H9 (cell line): ENCODE results near the gene GPBAR1. TPM values are rescaled to one million over a fixed set of nuclear protein-coding genes. Genes with fewer than 3 reads are reported as not detected.

Source experiments
- DNase-seq: peaks from one replicate; pipeline ENCODE4 v3.0.0-alpha.2; 2017
- H2AFZ ChIP-seq: one replicate; pipeline ENCODE4 v1.6.1; 2013; ENCODE audit warnings: mild to moderate bottlenecking, low read length, control low read depth, moderate library complexity
- H2AK5ac ChIP-seq: 2 replicates; pipeline ENCODE4 v1.6.1; 2013; ENCODE audit warnings: low read length, control low read depth, mixed read lengths; ENCODE audit not compliant: insufficient read length
- H2BK120ac ChIP-seq: one replicate; pipeline ENCODE4 v1.6.1; 2013; ENCODE audit warnings: low read depth, mild to moderate bottlenecking, low read length, control low read depth, inconsistent platforms; ENCODE audit not compliant: poor library complexity, severe bottlenecking
- H2BK12ac ChIP-seq: 2 replicates; pipeline ENCODE4 v1.6.1; 2013; ENCODE audit warnings: low read length, control low read depth, mixed read lengths, low read depth; ENCODE audit not compliant: insufficient read length
- H2BK15ac ChIP-seq: 2 replicates; pipeline ENCODE4 v1.6.1; 2013; ENCODE audit warnings: low read depth, low read length, control low read depth
- H2BK20ac ChIP-seq: one replicate; pipeline ENCODE4 v1.6.1; 2013; ENCODE audit warnings: low read depth, mild to moderate bottlenecking, low read length, control low read depth, inconsistent platforms; ENCODE audit not compliant: poor library complexity, severe bottlenecking
- H2BK5ac ChIP-seq: 2 replicates; pipeline ENCODE4 v1.6.1; 2013; ENCODE audit warnings: low read length, control low read depth, mixed read lengths; ENCODE audit not compliant: insufficient read length
- H3K14ac ChIP-seq: 2 replicates; pipeline ENCODE4 v1.6.1; 2013; ENCODE audit warnings: low read length, control low read depth; ENCODE audit not compliant: insufficient read depth
- H3K18ac ChIP-seq: 2 replicates; pipeline ENCODE4 v1.6.1; 2013; ENCODE audit warnings: low read depth, mild to moderate bottlenecking, mixed read lengths, low read length, control low read depth; ENCODE audit not compliant: insufficient read length
- H3K23ac ChIP-seq: 2 replicates; pipeline ENCODE4 v1.6.1; 2013; ENCODE audit warnings: low read length, control low read depth, mixed read lengths, low read depth; ENCODE audit not compliant: insufficient read length
- H3K23me2 ChIP-seq: 2 replicates; pipeline ENCODE4 v1.6.1; 2013; ENCODE audit warnings: low read depth, mild to moderate bottlenecking, mixed read lengths, low read length, control low read depth; ENCODE audit not compliant: insufficient read length, poor library complexity, severe bottlenecking
- H3K27ac ChIP-seq: 2 replicates; pipeline ENCODE4 v1.5.1; 2013; ENCODE audit warnings: low read length, control low read depth, mixed read lengths, low read depth; ENCODE audit not compliant: insufficient read length
- H3K27me3 ChIP-seq: 2 replicates; pipeline ENCODE4 v1.6.1; 2013; ENCODE audit warnings: low read length, control low read depth, inconsistent platforms; ENCODE audit not compliant: insufficient read depth
- H3K4ac ChIP-seq: 2 replicates; pipeline ENCODE4 v1.6.1; 2013; ENCODE audit warnings: low read depth, mild to moderate bottlenecking, control low read depth, inconsistent platforms, low read length, moderate library complexity
- H3K4me1 ChIP-seq: 2 replicates; pipeline ENCODE4 v1.6.1; 2013; ENCODE audit warnings: low read length, control low read depth, inconsistent platforms; ENCODE audit not compliant: insufficient read depth
- H3K4me2 ChIP-seq: 2 replicates; pipeline ENCODE4 v1.6.1; 2013; ENCODE audit warnings: low read length, control low read depth, mixed read lengths; ENCODE audit not compliant: insufficient read length, insufficient read depth
- H3K56ac ChIP-seq: 2 replicates; pipeline ENCODE4 v1.6.1; 2013; ENCODE audit warnings: low read depth, mild to moderate bottlenecking, mixed read lengths, low read length, control low read depth; ENCODE audit not compliant: insufficient read length
- H3K79me1 ChIP-seq: 2 replicates; pipeline ENCODE4 v1.6.1; 2013; ENCODE audit warnings: low read depth, mild to moderate bottlenecking, moderate library complexity, low read length, control low read depth, inconsistent platforms; ENCODE audit not compliant: insufficient read depth, poor library complexity, severe bottlenecking
- H3K79me2 ChIP-seq: 2 replicates; pipeline ENCODE4 v1.6.1; 2013; ENCODE audit warnings: low read length, control low read depth, inconsistent platforms; ENCODE audit not compliant: insufficient read depth
- H3K9ac ChIP-seq: 2 replicates; pipeline ENCODE4 v1.6.1; 2013; ENCODE audit warnings: low read length, control low read depth, mixed read lengths; ENCODE audit not compliant: insufficient read length; ENCODE audit errors: extremely low read depth
- H3K9me3 ChIP-seq: one replicate; pipeline ENCODE4 v1.6.1; 2013; ENCODE audit warnings: low read depth, low read length, inconsistent platforms; ENCODE audit not compliant: control insufficient read depth
- H3T11ph ChIP-seq: one replicate; pipeline ENCODE4 v1.6.1; 2013; ENCODE audit warnings: mild to moderate bottlenecking, low read length, control low read depth, inconsistent platforms
- H4K20me1 ChIP-seq: one replicate; pipeline ENCODE4 v1.6.1; 2013; ENCODE audit not compliant: control insufficient read depth, insufficient read length, insufficient read depth
- H4K5ac ChIP-seq: 2 replicates; pipeline ENCODE4 v1.6.1; 2013; ENCODE audit warnings: low read depth, mild to moderate bottlenecking, mixed read lengths, low read length, control low read depth; ENCODE audit not compliant: insufficient read length
- H4K8ac ChIP-seq: replicated peaks from 2 replicates; pipeline ENCODE4 v1.6.1; 2013; ENCODE audit warnings: low read length, control low read depth, mixed read lengths, low read depth; ENCODE audit not compliant: insufficient read length
- H4K91ac ChIP-seq: 2 replicates; pipeline ENCODE4 v1.6.1; 2013; ENCODE audit warnings: low read depth, mild to moderate bottlenecking, moderate library complexity, mixed read lengths, low read length, control low read depth; ENCODE audit not compliant: insufficient read length
- H3K27ac Mint-ChIP-seq, 3 experiments: 2 replicates in 2 of 3; 3 replicates in 1 of 3; pipeline ENCODE4 v1.8.0; 2020 to 2021; ENCODE audit warnings: mixed read lengths in 3 of 3, mild to moderate bottlenecking in 1 of 3, moderate library complexity in 1 of 3
- H3K27me3 Mint-ChIP-seq: 2 replicates; pipeline ENCODE4 v1.8.0; 2021; ENCODE audit warnings: low read depth, mild to moderate bottlenecking, moderate library complexity, mixed read lengths
- H3K36me3 Mint-ChIP-seq, 3 experiments: 2 replicates in 2 of 3; 3 replicates in 1 of 3; pipeline ENCODE4 v1.8.0; 2020 to 2021; ENCODE audit warnings: low read depth in 3 of 3, mixed read lengths in 3 of 3; ENCODE audit not compliant: insufficient read depth in 1 of 3
- H3K4me1 Mint-ChIP-seq, 2 experiments: 2 replicates each; pipeline ENCODE4 v1.8.0; 2020; ENCODE audit warnings: mixed read lengths in 2 of 2
- H3K4me3 Mint-ChIP-seq, 2 experiments: 2 replicates in 1 of 2; 3 replicates in 1 of 2; pipeline ENCODE4 v1.8.0; 2020 to 2021; ENCODE audit warnings: mild to moderate bottlenecking in 2 of 2, mixed read lengths in 2 of 2, moderate library complexity in 1 of 2
- H3K9me3 Mint-ChIP-seq, 2 experiments: 2 replicates in 1 of 2; 3 replicates in 1 of 2; pipeline ENCODE4 v1.8.0; 2020; ENCODE audit warnings: mild to moderate bottlenecking in 2 of 2, mixed read lengths in 2 of 2, moderate library complexity in 1 of 2
- WGBS: extraction: QIAGEN DNeasy Blood & Tissue Kit; methylation state at CpG from one replicate; pipeline ENCODE4 v1.1.7; 2013; ENCODE audit warnings: missing lambda C conversion rate, low lambda C conversion rate, mixed read lengths; ENCODE audit not compliant: insufficient read length; ENCODE audit errors: extremely low coverage; 5-methylcytosine and 5-hydroxymethylcytosine counted together
- total RNA-seq: library from RNA; stranded (reverse); gene quantifications from 2 replicates; pipeline ENCODE4 v1.2.1, GENCODE V29; 2021
- TF ChIP-seq, protein P1 (sequence below): fragments of 200-600 bp; sonication (generic); conservative IDR thresholded peaks from 3 replicates; pipeline ENCODE4 v1.8.0; 2021; ENCODE audit warnings: antibody characterized with exemption, mild to moderate bottlenecking

Gene GPBAR1
- total RNA-seq, 1 experiment from 2014 or later: 0.44 TPM

DNA sequence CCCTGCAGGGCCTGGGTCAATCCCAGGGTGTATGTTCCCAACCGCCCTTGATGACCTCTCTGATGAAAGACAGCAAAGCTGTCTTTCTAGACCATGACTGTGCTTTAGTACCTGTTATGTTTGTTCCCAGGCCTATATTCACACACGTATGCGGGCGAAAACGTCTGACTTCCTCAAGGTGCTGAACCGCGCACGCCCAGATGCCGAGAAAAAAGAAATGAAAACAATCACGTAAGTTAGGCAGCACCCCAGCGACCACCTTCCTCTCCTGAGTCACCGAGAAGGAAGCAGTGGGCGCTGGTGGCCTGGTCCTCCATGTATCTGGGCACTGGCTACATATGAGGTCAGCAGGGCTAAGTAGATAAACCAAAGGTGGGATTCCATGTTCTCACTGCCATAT lies 11.1 kb upstream of the GPBAR1 start:
- Histone ChIP-seq H3K18ac (no peak overlapping the region), H3T11ph (no peak overlapping the region), H3K14ac (no peak overlapping the region), H4K8ac (no peak overlapping the region), H2BK12ac (no peak overlapping the region), H3K4me1 (no peaks in the 10 kb centered on the region), H3K27ac (no peak overlapping the region), H3K23ac (no peak overlapping the region), H2BK20ac (no peak overlapping the region), H3K79me2 (no peaks in the 10 kb centered on the region), H4K91ac (no peak overlapping the region), H4K20me1 (no peaks in the 10 kb centered on the region), H3K23me2 (no peaks in the 10 kb centered on the region), H2BK5ac (no peak overlapping the region), H2BK120ac (no peak overlapping the region), H3K9ac (no peak overlapping the region), H4K5ac (no peak overlapping the region), H3K4me2 (no peak overlapping the region), H3K56ac (no peak overlapping the region), H3K4ac (no peak overlapping the region), H3K79me1 (no peaks in the 10 kb centered on the region), H2BK15ac (no peak overlapping the region), H3K27me3 (no peaks in the 10 kb centered on the region), H3K9me3 (no peaks in the 10 kb centered on the region), H2AK5ac (no peak overlapping the region), H2AFZ (no peak overlapping the region)
- no CpG with 5 or more reads among the region's 13 CpGs for WGBS
- TF ChIP-seq, protein P1, sequence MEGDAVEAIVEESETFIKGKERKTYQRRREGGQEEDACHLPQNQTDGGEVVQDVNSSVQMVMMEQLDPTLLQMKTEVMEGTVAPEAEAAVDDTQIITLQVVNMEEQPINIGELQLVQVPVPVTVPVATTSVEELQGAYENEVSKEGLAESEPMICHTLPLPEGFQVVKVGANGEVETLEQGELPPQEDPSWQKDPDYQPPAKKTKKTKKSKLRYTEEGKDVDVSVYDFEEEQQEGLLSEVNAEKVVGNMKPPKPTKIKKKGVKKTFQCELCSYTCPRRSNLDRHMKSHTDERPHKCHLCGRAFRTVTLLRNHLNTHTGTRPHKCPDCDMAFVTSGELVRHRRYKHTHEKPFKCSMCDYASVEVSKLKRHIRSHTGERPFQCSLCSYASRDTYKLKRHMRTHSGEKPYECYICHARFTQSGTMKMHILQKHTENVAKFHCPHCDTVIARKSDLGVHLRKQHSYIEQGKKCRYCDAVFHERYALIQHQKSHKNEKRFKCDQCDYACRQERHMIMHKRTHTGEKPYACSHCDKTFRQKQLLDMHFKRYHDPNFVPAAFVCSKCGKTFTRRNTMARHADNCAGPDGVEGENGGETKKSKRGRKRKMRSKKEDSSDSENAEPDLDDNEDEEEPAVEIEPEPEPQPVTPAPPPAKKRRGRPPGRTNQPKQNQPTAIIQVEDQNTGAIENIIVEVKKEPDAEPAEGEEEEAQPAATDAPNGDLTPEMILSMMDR: no peak
- Mint-ChIP-seq H3K27me3 (no peaks in the 10 kb centered on the region), H3K4me1 (no peaks in the 10 kb centered on the region), H3K27ac (no peak overlapping the region), H3K4me3 (no peak overlapping the region; a peak in 1 of 5 replicates), H3K36me3 (peaks cover 58 to 100% (median 92%) of the 10 kb centered on the region in 3 experiments; a peak in 6 of 7 replicates), H3K9me3 (no peaks in the 10 kb centered on the region)
- DNase-seq: no peak
